Stimulated activated CD4-positive, alpha-beta T cell treated with anti-CD3 and anti-CD28 coated beads, Interleukin-15, amount 100 ng/mL, for 48 hours (primary cell): ENCODE results near the gene HLA-DMA.
"Not testable (repeated sequence)": the region's sequence is repeated elsewhere in the genome, so short reads cannot be mapped to it uniquely, and the experiment has no call there.

Source experiments
- DNase-seq, 2 donors: peaks; one replicate each; pipeline ENCODE4 v3.0.0-alpha.2; 2020; ENCODE audit warnings: low read depth in 2 of 2

The HLA-DMA gene

GRCh38 chr6:32954986-32955802 lies 2.3 kb upstream of the HLA-DMA start:
- no peak for DNase-seq

- DNase-seq, result no peak
Measured at GRCh38 chr6:32954267-32954666, 1.4 kb upstream of the HLA-DMA start.

DNA sequence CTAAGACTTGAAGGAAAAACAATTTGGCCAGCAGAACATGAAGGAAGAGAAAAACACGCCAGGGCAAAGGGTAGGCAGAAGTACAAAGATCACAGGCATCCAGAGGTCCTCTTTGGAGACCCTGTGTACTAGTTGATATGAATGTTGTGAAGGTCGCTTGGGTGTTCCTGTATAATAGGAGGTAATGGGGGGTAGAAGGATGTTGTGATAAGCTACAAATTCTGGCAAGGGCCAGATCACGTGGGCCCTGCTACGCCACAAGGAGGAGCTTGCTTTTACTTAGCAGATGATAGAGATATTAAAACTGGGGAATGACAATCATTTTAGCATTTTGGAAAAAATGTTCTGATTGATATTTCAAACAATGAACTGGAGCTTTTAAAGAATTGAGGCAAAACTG lies 878 bp upstream of the HLA-DMA start:
- DNase-seq, result no peak

DNA sequence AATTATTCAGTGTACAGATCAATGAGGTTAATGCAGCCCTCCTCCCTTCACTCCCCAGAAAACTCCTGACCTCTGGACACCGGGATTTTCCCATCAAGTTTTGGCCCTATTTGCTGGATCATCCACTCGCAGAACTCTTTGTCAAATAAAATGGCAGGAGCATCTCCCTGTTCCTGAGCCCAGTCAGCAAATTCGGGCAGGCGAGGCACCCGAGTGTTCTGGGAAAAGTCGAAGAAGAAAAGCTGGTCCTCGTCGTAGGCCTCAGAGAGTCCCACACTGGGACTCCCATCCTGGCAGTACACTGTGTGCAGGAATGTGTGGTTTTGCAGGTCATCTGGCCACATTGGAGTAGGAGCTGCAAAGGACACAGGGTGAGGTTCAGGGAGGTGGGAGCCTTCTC lies 2.4 kb downstream of the HLA-DMA start:
- DNase-seq, result no peak

DNA sequence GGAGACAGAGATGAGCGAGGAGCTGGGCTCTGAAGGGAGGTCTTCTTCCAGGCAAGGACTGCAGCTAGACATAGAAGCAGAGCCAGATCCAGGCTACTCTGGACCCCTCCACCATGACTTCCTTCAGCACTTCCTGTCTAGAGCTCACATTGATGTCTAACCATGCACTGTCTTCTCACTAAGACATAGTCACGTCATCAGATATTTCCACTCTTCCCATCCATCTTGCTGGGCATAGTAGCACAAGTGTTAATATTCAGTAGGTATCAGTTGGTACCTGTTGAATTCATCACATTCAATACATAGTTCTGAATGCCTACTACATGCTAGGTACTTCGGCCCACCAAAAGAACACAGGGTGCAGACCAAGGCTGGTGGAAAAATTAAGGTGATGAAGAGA lies 2.9 kb downstream of the HLA-DMA start:
- DNase-seq, result no peak

DNA sequence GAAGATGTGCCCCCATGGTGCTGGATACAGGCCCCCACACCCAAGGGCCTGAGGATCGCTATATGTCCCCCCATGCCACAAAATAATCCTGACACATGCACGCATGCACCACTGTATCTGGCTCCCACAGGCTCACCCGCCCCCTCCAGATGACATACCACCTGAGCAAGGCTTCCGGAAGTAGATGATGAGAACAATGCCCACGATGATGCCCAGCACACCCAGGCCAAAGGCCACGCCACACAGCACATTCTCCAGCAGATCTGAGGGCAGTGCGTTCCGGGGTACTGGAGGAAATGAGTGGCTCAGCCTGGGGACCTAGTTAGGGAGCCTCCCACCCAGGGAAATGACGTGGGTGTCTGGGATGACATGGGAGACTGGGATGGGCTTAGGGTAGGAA lies 3.8 kb downstream of the HLA-DMA start:
- DNase-seq, result no peak

DNA sequence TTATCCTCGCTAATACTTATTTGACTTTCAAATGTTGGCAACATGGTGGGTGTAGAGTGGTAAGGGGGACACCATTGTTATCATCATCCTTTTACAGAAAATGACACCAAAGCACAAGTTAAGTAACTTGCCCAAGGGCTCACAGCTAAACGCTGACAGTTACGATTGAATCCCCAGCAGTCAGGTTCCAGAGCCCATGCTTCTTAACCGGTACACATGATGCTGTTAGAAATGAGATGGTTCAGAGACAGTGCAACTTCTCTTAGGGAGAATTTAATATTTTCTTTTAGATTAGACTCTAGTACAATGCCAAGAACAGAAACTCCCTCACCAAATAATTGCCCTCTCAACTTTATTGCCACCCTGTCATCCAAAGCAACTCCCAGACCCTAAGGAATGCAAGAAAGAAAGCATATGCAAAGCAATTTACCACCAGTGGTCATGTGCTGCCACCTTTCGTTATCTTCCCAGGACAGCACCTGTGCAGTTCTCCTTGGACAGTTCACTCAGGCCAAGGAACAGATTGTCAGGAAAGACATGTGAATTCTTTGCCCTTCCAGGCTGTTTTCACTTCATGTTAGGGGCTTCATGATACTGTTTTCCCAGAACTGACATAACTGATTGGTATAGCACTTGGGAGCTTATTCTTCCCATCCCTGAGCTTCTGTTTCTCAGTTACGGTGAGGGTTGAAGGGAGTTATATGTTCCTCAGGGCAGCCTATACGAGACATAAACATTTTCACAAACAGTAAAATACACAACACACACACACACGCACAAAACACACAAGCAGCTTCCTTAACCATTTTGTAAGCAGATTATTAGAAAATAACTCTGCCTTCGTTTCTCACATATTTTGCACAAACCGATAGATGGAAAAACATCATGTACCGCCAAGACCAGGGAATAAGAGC lies 5.1 kb downstream of the HLA-DMA start:
- DNase-seq, result no peak

GRCh38 chr6:32946893-32947292 lies 6.0 kb downstream of the HLA-DMA start:
- DNase-seq, result no peak

- no peak for DNase-seq
Measured at GRCh38 chr6:32945953-32946352, 6.9 kb downstream of the HLA-DMA start.

- no peak for DNase-seq
Measured at GRCh38 chr6:32945108-32945760, 7.7 kb downstream of the HLA-DMA start.

- no peak for DNase-seq
Measured at GRCh38 chr6:32943864-32944649, 8.8 kb downstream of the HLA-DMA start.

GRCh38 chr6:32942555-32943123 lies 10.3 kb downstream of the HLA-DMA start:
- DNase-seq, result not testable (repeated sequence)

DNA sequence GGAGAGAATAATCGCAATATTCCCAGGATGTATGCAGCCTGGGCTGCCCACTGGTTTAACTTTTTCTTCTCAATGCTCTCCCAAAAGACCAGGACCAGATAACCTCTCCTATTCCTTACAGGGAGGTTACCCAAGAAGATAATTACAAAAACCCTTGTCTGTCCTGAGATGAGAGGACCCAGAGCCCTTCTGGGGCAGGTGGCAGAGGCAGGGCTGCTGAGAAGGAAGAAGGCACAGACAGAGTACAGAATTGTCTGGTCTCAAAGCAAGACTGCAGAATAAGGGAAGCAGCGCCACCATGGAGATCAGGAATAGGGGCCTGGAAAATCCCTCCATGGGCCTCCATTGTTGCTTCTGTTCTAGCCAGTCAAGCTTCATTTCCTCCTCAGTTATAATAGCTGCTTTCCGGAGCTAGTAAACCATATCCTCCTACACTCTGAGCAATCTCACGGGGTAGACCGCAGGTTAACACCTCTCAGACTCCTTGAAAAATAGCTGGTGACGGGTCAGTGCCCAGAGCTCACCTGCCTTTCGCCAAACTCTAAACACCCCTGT lies 11.6 kb downstream of the HLA-DMA start:
- DNase-seq, result peak in 1 of 2 donors; percentile 42

GRCh38 chr6:32940656-32941213 lies 12.2 kb downstream of the HLA-DMA start, which contains the start of gene HLA-DMB:
TSS of gene HLA-DMB (minus strand) at chr6:32941028. CDS start at chr6:32940807, 221 bp downstream.
- no peak for DNase-seq

- DNase-seq, result no peak
Measured at GRCh38 chr6:32938494-32938893, 14.4 kb downstream of the HLA-DMA start.

DNA sequence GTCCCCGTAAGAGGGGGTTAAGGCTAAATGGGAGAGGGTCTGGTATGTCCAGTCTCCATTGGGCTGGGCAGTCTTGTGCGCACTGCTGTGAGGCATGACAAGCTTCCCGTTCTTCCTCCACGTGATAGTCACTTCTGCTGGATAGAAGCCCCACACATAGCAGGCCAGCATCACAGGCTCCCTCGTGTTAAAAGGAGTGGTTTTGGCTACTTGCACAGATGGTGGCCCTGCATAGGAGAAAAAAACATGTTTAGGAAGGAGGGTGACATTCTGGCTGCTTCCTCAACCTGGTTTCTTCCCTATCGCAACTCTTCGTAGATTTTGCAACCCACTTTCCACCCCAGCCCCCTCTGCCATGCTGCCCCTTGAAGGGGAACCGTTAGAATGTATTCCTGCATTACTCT lies 15.7 kb downstream of the HLA-DMA start:
- no peak for DNase-seq

- DNase-seq, result no peak
Measured at GRCh38 chr6:32936239-32937152, 16.4 kb downstream of the HLA-DMA start.

GRCh38 chr6:32935551-32936238 lies 17.2 kb downstream of the HLA-DMA start:
- no peak for DNase-seq

DNA sequence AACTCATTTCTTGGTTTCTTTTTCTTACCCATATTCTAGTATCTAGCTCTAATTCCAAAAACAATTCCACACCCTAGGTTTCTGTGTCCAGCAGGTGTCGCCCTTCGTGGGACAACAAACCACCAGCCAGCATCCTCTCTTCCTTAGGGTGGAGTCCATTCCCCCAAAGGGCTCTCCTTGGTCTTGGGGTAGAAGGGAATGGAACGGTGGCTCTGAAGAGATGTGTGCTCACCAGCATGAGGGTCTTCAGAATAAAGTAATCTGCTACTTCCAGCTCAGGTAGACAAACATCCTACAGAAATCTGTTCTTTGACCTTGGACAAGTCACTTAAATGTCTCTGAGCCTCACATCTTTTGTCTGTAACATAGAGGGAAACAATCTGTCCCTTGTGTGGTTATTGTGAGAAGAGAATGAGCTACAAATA lies 19.2 kb downstream of the HLA-DMA start:
- DNase-seq, result peak; percentile 42 to 70
